Measurements from ENCODE around the gene ATF7IP2.
"Not testable (repeated sequence)": the region's sequence is repeated elsewhere in the genome, so short reads cannot be mapped to it uniquely, and the experiment has no call there.

Gene ATF7IP2

GRCh38 chr16:10361747-10362076 lies 24.1 kb upstream of the ATF7IP2 start:
- not testable (repeated sequence) for H3K4me1 ChIP-seq (ENCODE audit: control insufficient read depth, insufficient read depth, low read length); H3K9ac ChIP-seq (ENCODE audit: low read depth, low read length); H3K4me3 ChIP-seq (ENCODE audit: low read depth, low read length); H3K9me3 ChIP-seq (ENCODE audit: control insufficient read depth, insufficient read depth, low read length); H3K27me3 ChIP-seq (ENCODE audit: control insufficient read depth, insufficient read depth, low read length); H3K36me3 ChIP-seq (ENCODE audit: control insufficient read depth, insufficient read depth, low read length)

- Histone ChIP-seq H3K9me3 (ENCODE audit: control insufficient read depth, insufficient read depth, low read length) (no peaks in the 10 kb centered on the region), H3K27me3 (ENCODE audit: control insufficient read depth, insufficient read depth, low read length) (no peaks in the 10 kb centered on the region), H3K36me3 (ENCODE audit: control insufficient read depth, insufficient read depth, low read length) (no peaks in the 10 kb centered on the region), H3K4me1 (ENCODE audit: control insufficient read depth, insufficient read depth, low read length) (no peaks in the 10 kb centered on the region), H3K4me3 (ENCODE audit: low read depth, low read length) (no peak overlapping the region), H3K9ac (ENCODE audit: low read depth, low read length) (no peak overlapping the region)
Observed at GRCh38 chr16:10362077-10362863, 23.6 kb upstream of the ATF7IP2 start.

- not testable (repeated sequence) for H3K9ac ChIP-seq (ENCODE audit: low read depth, low read length); H3K9me3 ChIP-seq (ENCODE audit: control insufficient read depth, insufficient read depth, low read length); H3K27me3 ChIP-seq (ENCODE audit: control insufficient read depth, insufficient read depth, low read length); H3K4me3 ChIP-seq (ENCODE audit: low read depth, low read length); H3K36me3 ChIP-seq (ENCODE audit: control insufficient read depth, insufficient read depth, low read length); H3K4me1 ChIP-seq (ENCODE audit: control insufficient read depth, insufficient read depth, low read length)
Observed at GRCh38 chr16:10362864-10363197, 23.0 kb upstream of the ATF7IP2 start.

DNA sequence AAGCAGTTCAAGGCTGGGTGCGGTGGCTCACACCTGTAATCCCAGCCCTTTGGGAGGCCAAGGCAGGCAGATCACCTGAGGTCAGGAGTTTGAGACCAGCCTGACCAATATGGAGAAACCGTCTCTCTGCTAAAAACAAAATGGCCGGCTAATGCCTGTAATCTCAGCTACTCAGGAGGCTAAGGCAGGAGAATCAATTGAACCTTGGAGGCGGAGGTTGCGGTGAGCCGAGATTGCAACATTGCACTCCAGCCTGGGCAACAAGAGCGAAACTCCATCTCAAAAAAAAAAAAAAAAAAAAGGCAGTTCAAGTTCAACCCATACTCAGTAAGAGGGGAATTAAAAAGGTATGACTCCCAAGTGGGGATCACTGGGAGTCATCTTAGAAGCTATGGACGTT lies 19.2 kb upstream of the ATF7IP2 start:
- not testable (repeated sequence) for H3K9me3 ChIP-seq (ENCODE audit: control insufficient read depth, insufficient read depth, low read length); H3K27me3 ChIP-seq (ENCODE audit: control insufficient read depth, insufficient read depth, low read length); H3K36me3 ChIP-seq (ENCODE audit: control insufficient read depth, insufficient read depth, low read length); H3K9ac ChIP-seq (ENCODE audit: low read depth, low read length); H3K4me1 ChIP-seq (ENCODE audit: control insufficient read depth, insufficient read depth, low read length); H3K4me3 ChIP-seq (ENCODE audit: low read depth, low read length)

DNA sequence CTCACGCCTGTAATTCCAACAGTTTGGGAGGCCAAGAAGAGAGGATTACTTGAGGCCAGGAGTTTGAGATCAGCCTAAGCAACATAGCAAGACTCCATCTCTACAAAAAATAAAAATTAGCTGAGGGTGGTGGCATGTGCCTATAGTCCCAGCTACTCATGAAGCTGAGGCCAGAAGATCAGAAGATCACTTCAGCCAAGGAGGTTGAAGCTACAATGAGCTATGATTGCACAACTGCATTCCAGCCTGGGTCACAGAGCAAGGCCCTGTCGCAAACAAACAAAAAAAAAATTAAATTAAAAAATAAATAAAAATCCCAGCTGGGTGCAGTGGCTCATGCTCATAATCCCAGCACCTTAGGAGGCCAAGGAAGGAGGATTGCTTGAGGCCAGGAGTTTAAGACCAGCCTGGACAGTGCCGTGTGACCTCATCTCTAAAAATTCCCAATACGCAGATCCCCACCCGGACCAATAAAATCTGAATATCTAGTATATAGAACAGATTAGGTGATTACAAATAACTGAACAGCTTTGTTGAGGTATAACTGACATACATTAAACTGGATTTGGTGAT lies 18.2 kb upstream of the ATF7IP2 start:
- Histone ChIP-seq H3K36me3 (ENCODE audit: control insufficient read depth, insufficient read depth, low read length) (no peaks in the 10 kb centered on the region), H3K4me1 (ENCODE audit: control insufficient read depth, insufficient read depth, low read length) (no peaks in the 10 kb centered on the region), H3K9me3 (ENCODE audit: control insufficient read depth, insufficient read depth, low read length) (no peaks in the 10 kb centered on the region), H3K9ac (ENCODE audit: low read depth, low read length) (no peak overlapping the region), H3K4me3 (ENCODE audit: low read depth, low read length) (no peak overlapping the region), H3K27me3 (ENCODE audit: control insufficient read depth, insufficient read depth, low read length) (no peaks in the 10 kb centered on the region)

DNA sequence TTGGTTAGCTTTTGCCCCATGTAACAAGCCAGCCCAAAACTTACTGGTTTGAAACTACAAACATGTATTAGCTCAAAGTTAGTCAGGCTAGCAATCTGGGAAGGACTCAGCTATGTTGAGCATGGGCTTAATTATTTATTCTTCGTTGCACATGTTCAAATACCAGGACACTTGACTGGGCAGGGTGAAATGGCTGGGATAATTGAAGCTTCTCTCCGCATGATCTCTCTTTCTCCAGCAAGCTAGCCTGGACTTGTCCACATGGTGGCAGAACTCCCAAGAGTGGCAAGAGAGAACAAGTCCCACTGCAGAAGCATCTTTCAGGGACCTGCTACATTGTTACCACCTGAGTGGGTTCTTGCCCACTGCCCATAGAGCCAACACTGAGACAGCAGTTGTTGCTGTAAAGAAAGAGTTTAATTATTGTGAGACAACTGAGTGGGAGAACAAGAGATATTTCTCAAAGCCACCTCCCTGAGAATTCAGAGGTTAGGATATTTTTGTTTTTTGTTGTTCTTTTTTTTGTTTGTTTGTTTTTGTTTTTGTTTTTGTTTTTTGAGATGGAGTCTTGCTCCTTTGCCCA lies 16.8 kb upstream of the ATF7IP2 start:
- no peaks in the 10 kb centered on the region for H3K4me1 ChIP-seq (ENCODE audit: control insufficient read depth, insufficient read depth, low read length)
- H3K4me3 ChIP-seq (ENCODE audit: low read depth, low read length): no peak overlapping the region
- no peaks in the 10 kb centered on the region for H3K36me3 ChIP-seq (ENCODE audit: control insufficient read depth, insufficient read depth, low read length)
- no peaks in the 10 kb centered on the region for H3K27me3 ChIP-seq (ENCODE audit: control insufficient read depth, insufficient read depth, low read length)
- H3K9me3 ChIP-seq (ENCODE audit: control insufficient read depth, insufficient read depth, low read length): no peaks in the 10 kb centered on the region
- no peak overlapping the region for H3K9ac ChIP-seq (ENCODE audit: low read depth, low read length)

DNA sequence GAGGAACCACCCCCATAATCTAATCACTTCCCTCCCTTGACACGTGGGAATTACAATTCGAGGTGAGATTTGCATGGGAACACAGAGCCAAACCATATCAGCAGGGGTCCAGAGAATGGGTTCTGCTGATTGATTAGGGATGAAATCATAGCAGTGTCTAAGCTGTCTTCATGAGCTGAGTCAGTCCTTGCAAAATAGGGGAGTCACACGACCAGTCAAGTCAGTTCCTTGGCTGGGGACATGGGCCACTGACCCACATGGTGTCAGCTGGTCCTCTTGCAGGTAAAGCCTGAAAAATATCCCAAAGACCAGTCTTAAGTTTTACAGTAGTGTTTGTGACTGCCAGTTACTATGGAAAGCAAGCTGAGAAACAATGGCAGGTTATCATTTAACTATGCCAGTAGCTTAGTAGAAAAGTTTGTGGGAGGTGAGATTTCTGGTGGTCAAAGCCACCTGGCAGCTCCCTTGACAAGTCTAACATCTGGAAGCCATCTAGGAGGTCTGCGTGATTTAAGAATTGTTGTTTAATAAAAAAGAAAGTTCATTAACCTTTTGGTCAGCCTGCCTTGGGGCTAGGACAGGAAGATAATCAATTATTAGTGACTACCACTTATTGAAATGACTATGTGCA lies 15.7 kb upstream of the ATF7IP2 start:
- no peaks in the 10 kb centered on the region for H3K4me1 ChIP-seq (ENCODE audit: control insufficient read depth, insufficient read depth, low read length)
- no peaks in the 10 kb centered on the region for H3K36me3 ChIP-seq (ENCODE audit: control insufficient read depth, insufficient read depth, low read length)
- H3K4me3 ChIP-seq (ENCODE audit: low read depth, low read length): no peak overlapping the region
- H3K9me3 ChIP-seq (ENCODE audit: control insufficient read depth, insufficient read depth, low read length): no peaks in the 10 kb centered on the region
- no peaks in the 10 kb centered on the region for H3K27me3 ChIP-seq (ENCODE audit: control insufficient read depth, insufficient read depth, low read length)
- no peak overlapping the region for H3K9ac ChIP-seq (ENCODE audit: low read depth, low read length)

DNA sequence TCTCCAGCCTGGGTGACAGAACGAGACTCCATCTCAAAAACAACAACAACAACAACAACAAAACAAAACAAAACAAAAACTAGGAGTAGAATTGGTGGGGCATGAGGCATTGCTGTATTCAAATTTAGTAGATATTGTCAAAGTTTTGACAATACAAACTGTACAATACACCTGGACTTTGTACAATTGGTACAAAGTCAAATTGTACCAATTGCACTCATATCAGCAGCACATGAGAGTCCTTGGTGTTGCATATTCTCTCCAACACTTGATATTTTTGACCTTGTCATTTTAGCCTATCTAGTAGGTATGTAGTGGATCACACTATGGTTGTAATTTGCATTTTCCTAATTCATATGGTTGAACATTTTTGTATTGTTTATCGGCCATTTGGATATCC lies 14.3 kb upstream of the ATF7IP2 start:
- no peak overlapping the region for H3K9ac ChIP-seq (ENCODE audit: low read depth, low read length)
- no peaks in the 10 kb centered on the region for H3K36me3 ChIP-seq (ENCODE audit: control insufficient read depth, insufficient read depth, low read length)
- H3K9me3 ChIP-seq (ENCODE audit: control insufficient read depth, insufficient read depth, low read length): no peaks in the 10 kb centered on the region
- H3K27me3 ChIP-seq (ENCODE audit: control insufficient read depth, insufficient read depth, low read length): no peaks in the 10 kb centered on the region
- no peak overlapping the region for H3K4me3 ChIP-seq (ENCODE audit: low read depth, low read length)
- H3K4me1 ChIP-seq (ENCODE audit: control insufficient read depth, insufficient read depth, low read length): no peaks in the 10 kb centered on the region

DNA sequence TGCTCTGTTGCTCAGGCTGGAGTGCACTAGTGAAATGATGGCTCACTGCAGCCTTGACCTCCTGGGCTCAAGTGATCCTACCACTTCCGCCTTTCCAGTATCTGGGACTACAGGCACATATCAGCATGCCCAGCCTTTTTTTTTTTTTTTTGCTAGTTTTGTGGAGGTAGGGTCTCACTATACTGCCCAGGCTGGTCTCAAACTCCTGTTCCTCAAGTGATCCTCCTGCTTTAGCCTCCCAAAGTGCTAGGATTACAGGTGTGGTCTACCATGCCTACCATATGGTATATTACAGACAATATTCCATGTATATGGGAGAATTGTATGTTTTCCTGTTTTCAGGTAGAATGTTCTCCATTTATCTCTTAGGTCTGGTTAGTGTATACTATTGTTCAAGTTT lies 12.3 kb upstream of the ATF7IP2 start:
- Histone ChIP-seq H3K9me3 (ENCODE audit: control insufficient read depth, insufficient read depth, low read length) (no peaks in the 10 kb centered on the region), H3K4me1 (ENCODE audit: control insufficient read depth, insufficient read depth, low read length) (no peaks in the 10 kb centered on the region), H3K9ac (ENCODE audit: low read depth, low read length) (no peak overlapping the region), H3K4me3 (ENCODE audit: low read depth, low read length) (no peak overlapping the region), H3K36me3 (ENCODE audit: control insufficient read depth, insufficient read depth, low read length) (no peaks in the 10 kb centered on the region), H3K27me3 (ENCODE audit: control insufficient read depth, insufficient read depth, low read length) (no peaks in the 10 kb centered on the region)

- no peaks in the 10 kb centered on the region for H3K27me3 ChIP-seq (ENCODE audit: control insufficient read depth, insufficient read depth, low read length)
- no peaks in the 10 kb centered on the region for H3K9me3 ChIP-seq (ENCODE audit: control insufficient read depth, insufficient read depth, low read length)
- H3K36me3 ChIP-seq (ENCODE audit: control insufficient read depth, insufficient read depth, low read length): no peaks in the 10 kb centered on the region
Observed at GRCh38 chr16:10376229-10376628, 9.6 kb upstream of the ATF7IP2 start.

DNA sequence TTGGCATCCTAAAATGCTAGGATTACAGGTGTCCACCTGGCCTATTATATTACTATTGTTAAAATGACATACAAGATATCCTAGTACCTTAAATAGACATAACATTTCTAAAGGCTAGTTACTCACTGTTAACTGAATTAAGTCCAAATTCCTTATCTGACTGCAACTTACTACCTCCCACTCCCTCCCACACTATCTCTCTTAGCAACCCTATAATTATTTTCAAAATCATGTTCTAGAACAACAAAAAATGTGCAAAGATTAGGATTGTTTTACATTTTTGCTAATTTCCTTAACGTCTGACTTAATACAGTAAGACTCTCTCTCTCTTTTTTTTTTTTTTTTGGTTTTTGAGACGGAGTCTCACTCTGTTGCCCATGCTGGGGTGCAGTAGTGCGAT lies 2.2 kb upstream of the ATF7IP2 start:
- Histone ChIP-seq H3K9ac (ENCODE audit: low read depth, low read length) (no peak overlapping the region), H3K4me3 (ENCODE audit: low read depth, low read length) (no peak overlapping the region), H3K27me3 (ENCODE audit: control insufficient read depth, insufficient read depth, low read length) (no peaks in the 10 kb centered on the region), H3K4me1 (ENCODE audit: control insufficient read depth, insufficient read depth, low read length) (peaks cover 8% of the 10 kb centered on the region), H3K9me3 (ENCODE audit: control insufficient read depth, insufficient read depth, low read length) (no peaks in the 10 kb centered on the region), H3K36me3 (ENCODE audit: control insufficient read depth, insufficient read depth, low read length) (no peaks in the 10 kb centered on the region)

More at GRCh38 chr16:10376229-10376628, 9.6 kb upstream of the ATF7IP2 start:
- no peaks in the 10 kb centered on the region for H3K4me1 ChIP-seq (ENCODE audit: control insufficient read depth, insufficient read depth, low read length)
- no peak overlapping the region for H3K4me3 ChIP-seq (ENCODE audit: low read depth, low read length)
- H3K9ac ChIP-seq (ENCODE audit: low read depth, low read length): no peak overlapping the region

DNA sequence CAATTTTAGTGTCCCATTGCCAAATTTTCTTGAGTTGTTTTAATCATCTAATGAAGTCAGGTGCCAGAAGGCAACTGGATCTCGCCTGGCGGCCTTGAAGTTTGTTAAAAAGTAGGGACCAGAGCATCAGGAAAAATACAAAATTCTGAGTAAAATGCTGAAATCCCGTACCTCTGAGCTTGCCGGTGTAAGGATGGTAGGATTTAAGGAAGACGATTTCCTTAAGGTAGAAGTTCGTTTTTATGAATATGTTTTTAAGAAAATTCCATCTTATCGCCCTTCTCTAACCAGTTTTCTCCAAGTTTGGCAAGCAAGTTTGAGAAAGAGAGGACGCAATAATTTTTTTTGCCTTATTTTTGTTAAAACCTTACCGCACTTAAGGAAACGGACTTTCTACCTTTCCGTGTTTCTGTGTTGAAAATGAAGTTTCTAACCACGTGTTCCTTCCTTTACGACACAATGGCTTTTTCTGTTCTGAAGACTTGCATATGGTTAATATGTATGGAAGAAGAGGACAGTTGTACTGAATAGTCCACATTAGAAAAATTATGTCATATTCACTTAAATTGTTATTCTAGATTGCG lies 748 bp downstream of the ATF7IP2 start:
- peak overlapping the region; percentile 79 for H3K9ac ChIP-seq (ENCODE audit: low read depth, low read length)
- H3K9me3 ChIP-seq (ENCODE audit: control insufficient read depth, insufficient read depth, low read length): no peaks in the 10 kb centered on the region
- peak overlapping the region; percentile 89 for H3K4me3 ChIP-seq (ENCODE audit: low read depth, low read length)

More for the DNA sequence above, 748 bp downstream of the ATF7IP2 start:
- H3K27me3 ChIP-seq (ENCODE audit: control insufficient read depth, insufficient read depth, low read length): no peaks in the 10 kb centered on the region
- H3K4me1 ChIP-seq (ENCODE audit: control insufficient read depth, insufficient read depth, low read length): peaks cover 8% of the 10 kb centered on the region
- H3K36me3 ChIP-seq (ENCODE audit: control insufficient read depth, insufficient read depth, low read length): no peaks in the 10 kb centered on the region
